ENCODE data around the gene ITPR1.
"Not testable (repeated sequence)": the region's sequence is repeated elsewhere in the genome, so short reads cannot be mapped to it uniquely, and the experiment has no call there.

ITPR1 gene

DNA sequence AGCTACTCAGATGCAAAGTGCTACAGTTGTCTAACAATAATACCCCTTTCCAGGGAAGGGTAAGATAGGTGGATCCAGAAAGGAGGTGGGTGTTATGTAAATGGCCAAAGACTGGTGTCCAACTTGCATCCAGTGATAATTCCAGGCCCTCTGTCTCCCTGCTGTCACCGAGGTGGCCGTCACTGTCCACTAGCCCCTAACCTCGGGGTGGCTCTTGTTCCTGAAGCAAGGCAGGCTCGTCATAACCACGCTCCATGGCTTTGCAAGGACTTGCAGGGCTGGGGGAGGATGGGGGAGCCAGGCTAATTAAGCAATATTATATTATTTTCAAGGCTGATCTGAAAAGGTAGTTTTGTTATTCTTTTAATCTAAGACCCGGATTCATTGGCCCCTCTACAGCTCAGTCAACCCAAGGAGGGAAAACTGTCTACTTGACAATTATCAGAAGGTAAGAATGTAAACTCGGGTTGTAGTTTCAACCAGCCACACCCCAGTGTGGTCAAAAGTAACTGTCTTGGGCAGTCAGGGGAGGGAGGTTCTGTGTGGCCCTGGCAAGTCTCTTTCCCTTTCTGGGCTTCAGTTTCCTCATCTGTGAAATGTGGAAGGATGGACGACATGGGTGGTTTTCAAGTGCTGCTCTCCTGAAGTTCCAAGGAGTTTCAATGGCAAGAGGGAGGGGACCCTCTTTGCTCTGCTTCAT is 266.0 kb downstream of the ITPR1 start:
- TF ChIP-seq ZNF274 (IDR thresholded peaks at IDR 0.05; ENCODE audit: low read depth, low read length) = no peak
- H3K4me3 ChIP-seq (ENCODE audit: low read length) = peak overlapping the region; percentile 25

DNA sequence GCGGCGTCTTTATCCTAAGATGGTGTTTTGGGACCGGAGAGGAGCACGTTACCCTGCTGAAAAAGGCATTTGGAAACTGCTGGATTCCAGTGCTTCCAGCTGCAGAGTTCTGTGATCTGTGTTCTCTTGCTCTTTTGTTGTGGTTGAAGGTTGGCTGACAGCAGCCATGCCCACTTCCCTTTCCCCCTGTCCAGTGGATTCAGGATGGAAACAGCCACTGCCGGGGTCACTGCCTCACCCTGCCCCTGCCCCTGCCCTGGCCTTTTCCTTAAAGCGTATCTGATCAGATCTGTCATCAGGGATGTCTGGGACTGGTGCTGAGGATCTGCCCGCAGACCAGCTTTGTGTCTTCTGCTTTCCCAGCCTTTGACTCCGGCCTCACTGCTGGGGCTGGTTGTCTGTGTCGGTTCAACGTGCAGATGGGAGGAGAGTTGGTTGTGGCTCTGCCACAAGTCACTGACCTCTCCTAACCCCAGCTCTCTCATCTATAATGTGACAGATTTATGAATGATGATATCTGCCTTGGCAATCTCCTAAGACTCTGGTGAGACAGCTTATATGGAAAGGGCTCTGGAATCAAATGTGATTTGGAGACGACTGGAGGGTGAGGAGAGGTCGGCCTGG is 266.7 kb downstream of the ITPR1 start:
- no peak for TF ChIP-seq ZNF274 (IDR thresholded peaks at IDR 0.05; ENCODE audit: low read depth, low read length)

DNA sequence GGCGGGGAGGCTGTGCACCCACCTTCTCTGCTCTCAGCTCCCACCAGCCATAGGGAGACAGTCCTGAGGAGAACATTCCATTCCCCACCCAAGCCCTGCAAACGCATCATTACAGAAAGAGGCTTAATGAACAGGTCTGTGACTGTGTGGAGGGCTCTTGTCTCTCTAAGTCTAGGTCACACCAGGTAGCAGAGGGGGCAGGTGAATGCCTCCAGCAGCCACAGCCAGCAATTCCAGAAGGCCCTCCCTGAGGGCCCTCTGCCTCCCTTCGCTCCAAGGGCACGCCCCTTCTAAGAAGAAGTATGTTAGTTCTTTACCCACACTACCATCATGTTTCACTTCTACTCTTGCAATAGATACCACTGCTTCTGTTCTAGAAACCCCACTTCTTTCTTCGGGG is 268.6 kb downstream of the ITPR1 start:
- H3K4me3 ChIP-seq (ENCODE audit: low read length) = no peak overlapping the region
- TF ChIP-seq ZNF274 (IDR thresholded peaks at IDR 0.05; ENCODE audit: low read depth, low read length) = no peak

More for the DNA sequence above, 266.7 kb downstream of the ITPR1 start:
- no peak overlapping the region for H3K4me3 ChIP-seq (ENCODE audit: low read length)

DNA sequence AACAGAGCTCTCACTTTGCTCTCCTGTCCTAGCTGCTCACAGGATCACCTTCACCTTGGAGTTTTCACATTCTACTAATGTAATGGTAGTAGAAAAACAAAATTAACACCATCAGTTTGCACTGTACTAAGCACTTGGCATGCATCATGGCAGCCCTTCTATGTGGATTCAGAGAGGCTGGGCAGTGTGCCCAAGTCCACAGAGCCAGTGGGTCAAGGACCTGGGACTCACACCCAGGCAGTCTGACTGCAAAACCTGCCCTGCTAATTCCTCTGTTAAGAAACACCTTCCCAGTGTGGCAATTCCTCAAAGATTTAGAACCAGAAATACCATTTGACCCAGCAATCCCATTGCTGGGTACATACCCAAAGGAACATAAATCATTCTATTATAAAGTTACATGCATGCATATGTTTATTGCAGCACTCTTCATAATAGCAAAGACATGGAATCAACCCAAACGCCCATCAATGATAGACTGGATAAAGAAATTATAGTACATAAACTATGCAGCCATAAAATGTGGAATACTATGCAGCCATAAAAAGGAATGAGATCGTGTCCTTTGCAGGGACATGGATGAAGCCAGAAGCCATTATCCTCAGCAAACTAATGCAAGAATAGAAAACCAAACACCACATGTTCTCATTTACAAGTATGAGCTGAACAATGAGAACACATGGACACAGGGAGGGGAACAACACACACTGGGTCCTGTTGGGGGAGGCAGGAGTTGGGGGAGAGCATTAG is 269.5 kb downstream of the ITPR1 start:
- not testable (repeated sequence) for H3K4me3 ChIP-seq (ENCODE audit: low read length)

DNA sequence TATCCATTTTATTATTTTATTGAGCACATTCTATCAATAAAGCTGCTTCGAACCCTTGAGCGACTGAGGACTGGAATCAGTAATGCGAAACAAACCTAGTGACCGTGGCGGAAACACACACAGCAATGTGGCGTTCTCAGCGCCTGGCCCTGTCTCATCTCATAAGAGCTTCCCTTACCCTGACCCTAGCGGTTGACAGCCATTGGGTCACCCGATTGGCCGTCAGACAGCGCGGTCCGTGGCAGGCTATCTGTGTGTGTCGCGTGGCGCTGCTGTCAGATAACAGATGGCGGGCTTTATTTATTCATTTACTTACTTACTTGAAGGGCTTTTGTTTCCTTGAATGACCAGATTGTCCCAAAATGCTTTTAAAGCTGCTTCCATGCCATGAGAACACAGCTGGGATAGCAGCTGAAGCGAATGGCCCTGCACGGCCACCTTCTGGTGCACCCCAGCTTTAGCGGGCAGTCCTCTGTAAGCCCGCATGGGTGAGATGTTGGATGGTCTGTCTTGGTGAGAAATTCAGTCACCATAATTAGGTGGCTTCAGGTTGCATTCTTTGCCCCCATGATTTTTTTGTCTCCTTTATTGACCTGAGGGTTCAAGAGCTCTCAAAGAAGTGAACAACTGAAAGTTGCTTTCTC is 270.6 kb downstream of the ITPR1 start:
- TF ChIP-seq ZNF274 (IDR thresholded peaks at IDR 0.05; ENCODE audit: low read depth, low read length) = no peak
- H3K4me3 ChIP-seq (ENCODE audit: low read length) = no peak overlapping the region

DNA sequence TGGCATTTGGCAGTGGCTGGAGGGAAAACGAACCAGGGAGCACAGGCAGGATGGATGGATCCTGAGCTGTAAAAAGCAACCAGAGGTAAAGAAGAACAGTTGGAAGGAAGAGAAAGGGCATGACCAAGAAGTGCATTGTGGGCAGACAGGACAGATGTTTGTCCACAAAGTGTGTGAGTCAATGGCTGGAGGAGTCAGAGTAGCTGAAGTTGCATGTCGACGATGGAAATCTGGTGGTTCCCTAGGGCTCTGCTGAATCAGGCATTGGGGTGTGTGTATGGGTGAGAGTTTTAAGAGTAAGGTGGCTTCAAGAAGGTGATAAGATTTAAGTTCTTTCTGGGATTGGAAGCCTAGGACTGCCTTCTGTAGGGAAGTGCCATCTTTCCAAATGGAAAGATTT is 272.1 kb downstream of the ITPR1 start:
- no peak overlapping the region for H3K4me3 ChIP-seq (ENCODE audit: low read length)
- TF ChIP-seq ZNF274 (IDR thresholded peaks at IDR 0.05; ENCODE audit: low read depth, low read length) = no peak

DNA sequence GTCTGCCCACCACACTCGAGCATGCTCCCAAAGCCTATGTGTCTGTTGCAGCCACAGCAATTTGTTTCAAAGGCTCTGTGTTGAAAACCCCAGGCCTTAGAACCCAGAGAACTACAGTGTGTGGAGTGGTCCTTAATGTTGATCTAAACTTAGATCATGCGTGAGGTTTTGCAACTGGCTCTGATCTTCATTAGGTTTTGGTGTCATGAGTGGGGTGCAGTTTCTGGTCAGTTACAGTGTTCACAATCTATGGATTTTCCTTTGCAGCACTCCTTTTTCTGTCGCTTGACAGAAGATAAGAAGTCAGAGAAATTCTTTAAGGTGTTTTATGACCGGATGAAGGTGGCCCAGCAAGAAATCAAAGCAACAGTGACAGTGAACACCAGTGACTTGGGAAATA is 273.1 kb downstream of the ITPR1 start:
- no peak for TF ChIP-seq ZNF274 (IDR thresholded peaks at IDR 0.05; ENCODE audit: low read depth, low read length)
- H3K4me3 ChIP-seq (ENCODE audit: low read length) = no peak overlapping the region

DNA sequence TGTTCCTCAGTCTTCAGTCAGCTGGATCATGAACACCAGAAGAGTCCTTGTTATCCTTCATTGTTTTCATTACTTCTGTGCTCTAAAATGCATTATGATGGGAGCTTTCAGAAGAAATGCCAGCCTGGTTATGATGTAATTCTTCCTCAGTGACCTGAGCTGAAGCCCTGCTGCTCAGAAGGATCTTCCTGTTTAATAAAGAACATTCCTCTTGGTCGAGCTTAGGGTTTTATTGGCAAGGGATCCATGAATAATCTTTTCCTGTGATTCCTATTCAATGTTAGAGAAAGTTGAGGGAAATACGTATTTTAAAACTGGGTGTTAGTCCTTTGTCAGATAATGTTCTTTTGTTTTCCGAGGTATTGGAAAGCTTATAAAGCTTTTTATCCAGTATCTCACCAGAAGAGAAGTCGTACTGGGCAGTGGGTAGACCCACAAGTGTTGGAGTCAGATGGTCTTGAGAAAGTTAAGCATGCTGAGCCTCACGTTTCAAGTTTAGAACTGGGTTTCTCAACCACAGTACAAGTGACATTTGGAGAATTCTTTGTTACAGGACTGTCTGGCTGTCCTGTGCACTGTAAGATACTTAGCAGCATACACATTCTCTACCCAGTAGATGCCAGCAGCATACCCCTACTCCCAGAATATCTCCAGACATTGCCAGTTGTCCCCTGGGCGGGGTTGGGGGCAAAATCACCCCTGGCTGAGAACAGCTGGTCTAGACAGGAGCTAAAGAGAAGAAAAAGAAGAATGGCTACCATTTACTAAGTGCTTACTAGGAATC is 273.8 kb downstream of the ITPR1 start:
- TF ChIP-seq ZNF274 (IDR thresholded peaks at IDR 0.05; ENCODE audit: low read depth, low read length) = no peak

DNA sequence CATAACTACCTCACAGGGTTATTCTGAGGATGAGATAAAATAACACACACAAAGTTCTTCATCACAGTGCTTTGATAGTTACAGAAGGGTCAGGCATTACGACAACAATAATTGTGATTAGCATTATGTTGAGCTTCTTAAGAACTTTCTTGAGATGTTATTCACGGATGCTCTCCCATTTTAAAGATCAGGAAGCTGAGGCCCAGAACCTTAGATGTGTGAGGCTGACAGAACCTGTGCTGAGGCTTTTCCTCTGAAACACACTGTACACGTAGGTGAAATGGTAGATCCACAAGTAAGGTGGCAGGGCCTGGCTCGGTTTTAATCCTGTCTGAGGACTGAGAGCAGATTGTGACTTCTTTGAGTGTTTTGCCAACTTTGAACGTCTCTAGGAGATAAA is 274.9 kb downstream of the ITPR1 start:
- TF ChIP-seq ZNF274 (IDR thresholded peaks at IDR 0.05; ENCODE audit: low read depth, low read length) = no peak
- no peak overlapping the region for H3K4me3 ChIP-seq (ENCODE audit: low read length)

More for the DNA sequence above, 273.8 kb downstream of the ITPR1 start:
- no peak overlapping the region for H3K4me3 ChIP-seq (ENCODE audit: low read length)

DNA sequence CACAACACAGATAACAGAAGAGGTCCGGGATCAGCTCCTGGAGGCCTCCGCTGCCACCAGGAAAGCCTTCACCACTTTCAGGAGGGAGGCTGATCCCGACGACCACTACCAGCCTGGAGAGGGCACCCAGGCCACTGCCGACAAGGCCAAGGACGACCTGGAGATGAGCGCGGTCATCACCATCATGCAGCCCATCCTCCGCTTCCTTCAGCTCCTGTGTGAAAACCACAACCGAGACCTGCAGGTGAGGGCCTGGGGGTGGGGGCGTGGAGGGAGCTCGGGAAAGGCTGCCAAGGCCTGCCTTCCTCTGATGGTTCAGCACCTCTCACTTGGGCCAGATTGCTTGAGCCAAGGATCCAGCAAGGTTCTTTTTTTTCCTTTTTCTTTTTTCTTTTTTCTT is 275.4 kb downstream of the ITPR1 start:
- no peak overlapping the region for H3K4me3 ChIP-seq (ENCODE audit: low read length)

DNA sequence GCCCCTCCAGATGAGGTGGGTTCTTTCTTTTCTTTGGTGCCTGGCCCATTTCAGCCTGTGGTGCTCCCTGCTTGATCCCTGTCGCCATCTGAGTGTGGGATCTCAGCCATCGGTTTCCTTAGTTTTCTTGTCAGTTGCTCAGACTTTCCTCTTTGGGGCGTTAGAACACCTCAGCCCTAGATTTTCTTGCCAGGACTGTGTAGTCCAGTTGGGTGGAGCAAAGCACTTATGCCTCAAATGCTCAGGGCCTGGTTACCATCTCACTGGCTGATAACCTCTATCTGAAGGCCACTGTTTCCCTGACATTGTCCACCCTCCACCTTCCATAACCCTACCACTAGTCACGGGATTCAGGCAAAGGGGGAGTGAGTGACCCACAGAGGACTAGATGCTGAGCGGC is 277.4 kb downstream of the ITPR1 start:
- H3K4me3 ChIP-seq (ENCODE audit: low read length) = no peak overlapping the region
- TF ChIP-seq ZNF274 (IDR thresholded peaks at IDR 0.05; ENCODE audit: low read depth, low read length) = no peak

More for the DNA sequence above, 275.4 kb downstream of the ITPR1 start:
- TF ChIP-seq ZNF274 (IDR thresholded peaks at IDR 0.05; ENCODE audit: low read depth, low read length) = no peak

DNA sequence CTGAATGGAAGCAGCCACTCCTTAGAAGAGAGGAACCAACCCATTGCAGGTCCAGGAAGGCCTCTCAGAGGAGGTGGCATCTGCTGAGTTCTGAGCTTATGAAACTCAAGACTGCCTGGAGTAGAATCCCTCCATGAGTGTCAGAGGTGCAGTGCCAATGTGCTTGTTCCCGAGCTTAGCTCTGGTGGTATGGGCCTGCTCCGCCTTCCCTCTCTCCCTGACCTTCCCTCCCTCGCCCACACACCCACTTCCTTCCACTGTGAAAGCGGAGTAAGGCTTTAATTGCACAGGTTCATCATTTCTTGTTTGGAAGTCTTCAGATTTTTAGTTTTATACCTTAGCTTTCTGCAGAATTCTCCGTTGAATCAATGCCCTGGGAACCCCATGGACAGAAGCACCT is 278.1 kb downstream of the ITPR1 start:
- TF ChIP-seq ZNF274 (IDR thresholded peaks at IDR 0.05; ENCODE audit: low read depth, low read length) = no peak
- H3K4me3 ChIP-seq (ENCODE audit: low read length) = no peak overlapping the region

DNA sequence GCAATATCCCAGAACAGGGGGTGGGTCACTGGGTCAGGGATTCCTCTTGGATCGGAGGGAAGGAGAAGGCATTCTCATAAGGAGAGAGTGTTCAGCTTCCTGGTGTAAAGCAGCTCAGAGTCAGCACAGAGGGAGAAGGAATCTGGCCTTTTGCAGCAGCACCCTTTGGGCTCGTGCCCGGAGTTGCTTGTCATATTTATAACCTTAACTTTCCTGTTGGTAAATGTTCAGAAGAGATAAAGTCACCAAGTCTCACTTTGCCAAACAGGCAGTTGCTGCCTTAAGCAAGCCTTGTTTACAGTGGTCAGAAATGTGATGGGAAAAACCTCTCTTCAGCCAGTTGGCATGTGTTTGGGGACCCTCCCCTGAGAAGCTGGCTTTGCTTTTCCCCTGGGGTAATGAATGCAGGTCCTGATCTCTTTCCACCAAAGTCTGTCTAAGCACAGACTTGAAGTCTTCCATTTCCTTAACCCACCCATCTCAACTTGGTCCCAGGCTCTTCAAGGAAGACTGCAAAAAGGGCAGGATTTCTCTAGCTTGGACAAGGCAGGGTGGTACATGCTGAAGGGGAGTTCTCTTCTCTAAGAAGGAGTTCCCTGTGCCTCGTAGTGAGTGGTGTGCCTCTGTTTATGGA is 279.1 kb downstream of the ITPR1 start:
- no peak overlapping the region for H3K4me3 ChIP-seq (ENCODE audit: low read length)
- no peak for TF ChIP-seq ZNF274 (IDR thresholded peaks at IDR 0.05; ENCODE audit: low read depth, low read length)
